ENCODE results near the gene LRP5.

- TF ChIP-seq CTCF (IDR thresholded peaks at IDR 0.05; ENCODE audit: low read depth, low read length) (no peak), MAX (IDR thresholded peaks at IDR 0.05; ENCODE audit: low read depth, low read length) (peak; percentile 32)
Measured at GRCh38 chr11:68271781-68272608, 40.4 kb upstream of the LRP5 start, which contains the start of gene C11orf24.
